Osteocyte (in vitro differentiated cells): ENCODE data around the gene LENG9. TPM values are rescaled to one million over a fixed set of nuclear protein-coding genes. Genes with fewer than 3 reads are reported as not detected.

Experiments
- DNase-seq: peaks from one replicate; pipeline ENCODE4 v3.0.0; 2021; ENCODE audit warnings: mixed read lengths; ENCODE audit not compliant: unreplicated experiment; ENCODE audit errors: extremely low spot score
- H3K27ac Mint-ChIP-seq: one replicate; pipeline ENCODE4 v1.8.0; 2021; ENCODE audit warnings: mild to moderate bottlenecking, mixed read lengths; ENCODE audit not compliant: unreplicated experiment
- H3K27me3 Mint-ChIP-seq: one replicate; pipeline ENCODE4 v1.8.0; 2021; ENCODE audit warnings: mixed read lengths; ENCODE audit not compliant: unreplicated experiment
- H3K36me3 Mint-ChIP-seq: one replicate; pipeline ENCODE4 v1.8.0; 2021; ENCODE audit warnings: mixed read lengths; ENCODE audit not compliant: unreplicated experiment
- H3K4me1 Mint-ChIP-seq: one replicate; pipeline ENCODE4 v1.8.0; 2021; ENCODE audit warnings: mixed read lengths; ENCODE audit not compliant: unreplicated experiment
- H3K4me3 Mint-ChIP-seq: one replicate; pipeline ENCODE4 v1.8.0; 2021; ENCODE audit warnings: mild to moderate bottlenecking, moderate library complexity, mixed read lengths; ENCODE audit not compliant: unreplicated experiment
- H3K9me3 Mint-ChIP-seq: one replicate; pipeline ENCODE4 v1.8.0; 2021; ENCODE audit warnings: mixed read lengths; ENCODE audit not compliant: unreplicated experiment
- CTCF ChIP-seq: fragments of 200-600 bp; sonication (generic); IDR thresholded peaks from 2 replicates; pipeline ENCODE4 v1.5.0; 2021; ENCODE audit warnings: antibody characterized with exemption, mild to moderate bottlenecking, moderate library complexity
- total RNA-seq: library from RNA; stranded (reverse); gene quantifications from 2 replicates; pipeline ENCODE4 v1.2.1, GENCODE V29; 2021

LENG9 gene
- total RNA-seq, 1 donor from 2014 or later = 11.0 TPM

GRCh38 chr19:54422136-54422535, 41.4 kb downstream of the LENG9 start:
- no peak for TF ChIP-seq CTCF
- Mint-ChIP-seq H3K9me3 (no peaks in the 10 kb centered on the region), H3K4me1 (peaks cover 7% of the 10 kb centered on the region), H3K4me3 (no peak overlapping the region), H3K36me3 (no peaks in the 10 kb centered on the region), H3K27ac (no peak overlapping the region), H3K27me3 (peaks cover 17% of the 10 kb centered on the region)
- DNase-seq = no peak

GRCh38 chr19:54421521-54421920, 42.1 kb downstream of the LENG9 start:
- Mint-ChIP-seq H3K27ac (no peak overlapping the region), H3K4me1 (peaks cover 7% of the 10 kb centered on the region), H3K9me3 (no peaks in the 10 kb centered on the region), H3K27me3 (peaks cover 19% of the 10 kb centered on the region), H3K4me3 (no peak overlapping the region), H3K36me3 (no peaks in the 10 kb centered on the region)
- DNase-seq = no peak
- no peak for TF ChIP-seq CTCF

- TF ChIP-seq CTCF = no peak
- no peaks in the 10 kb centered on the region for H3K9me3 Mint-ChIP-seq
- no peak for DNase-seq
- H3K27me3 Mint-ChIP-seq = peaks cover 19% of the 10 kb centered on the region
- H3K36me3 Mint-ChIP-seq = no peaks in the 10 kb centered on the region
- H3K27ac Mint-ChIP-seq = no peak overlapping the region
- peaks cover 7% of the 10 kb centered on the region for H3K4me1 Mint-ChIP-seq
- no peak overlapping the region for H3K4me3 Mint-ChIP-seq
These were observed 42.4 kb downstream of the LENG9 start for GRCh38 chr19:54421169-54421516.

- H3K4me1 Mint-ChIP-seq = peaks cover 7% of the 10 kb centered on the region
- no peak overlapping the region for H3K27ac Mint-ChIP-seq
- no peak overlapping the region for H3K4me3 Mint-ChIP-seq
- no peak for TF ChIP-seq CTCF
- no peaks in the 10 kb centered on the region for H3K36me3 Mint-ChIP-seq
- peaks cover 24% of the 10 kb centered on the region for H3K27me3 Mint-ChIP-seq
- no peaks in the 10 kb centered on the region for H3K9me3 Mint-ChIP-seq
- no peak for DNase-seq
These were observed 43.0 kb downstream of the LENG9 start for GRCh38 chr19:54420383-54421168.

- no peaks in the 10 kb centered on the region for H3K36me3 Mint-ChIP-seq
- no peak for TF ChIP-seq CTCF
- H3K4me3 Mint-ChIP-seq = no peak overlapping the region
- H3K27me3 Mint-ChIP-seq = peaks cover 24% of the 10 kb centered on the region
- no peaks in the 10 kb centered on the region for H3K9me3 Mint-ChIP-seq
- H3K27ac Mint-ChIP-seq = no peak overlapping the region
- peaks cover 7% of the 10 kb centered on the region for H3K4me1 Mint-ChIP-seq
- DNase-seq = no peak
These were observed 43.6 kb downstream of the LENG9 start for GRCh38 chr19:54420068-54420382.
